GM18867 (cell line): ENCODE data around the gene KLF13.

Experiments
- ATAC-seq: cut with Tn5 transposase; IDR thresholded peaks from one replicate; pipeline ENCODE4 v1.9.1; 2021; ENCODE audit warnings: mild to moderate bottlenecking, moderate library complexity; ENCODE audit not compliant: unreplicated experiment

KLF13 gene

GRCh38 chr15:31314380-31314779 lies 12.3 kb upstream of the KLF13 start:
- no peak for ATAC-seq

DNA sequence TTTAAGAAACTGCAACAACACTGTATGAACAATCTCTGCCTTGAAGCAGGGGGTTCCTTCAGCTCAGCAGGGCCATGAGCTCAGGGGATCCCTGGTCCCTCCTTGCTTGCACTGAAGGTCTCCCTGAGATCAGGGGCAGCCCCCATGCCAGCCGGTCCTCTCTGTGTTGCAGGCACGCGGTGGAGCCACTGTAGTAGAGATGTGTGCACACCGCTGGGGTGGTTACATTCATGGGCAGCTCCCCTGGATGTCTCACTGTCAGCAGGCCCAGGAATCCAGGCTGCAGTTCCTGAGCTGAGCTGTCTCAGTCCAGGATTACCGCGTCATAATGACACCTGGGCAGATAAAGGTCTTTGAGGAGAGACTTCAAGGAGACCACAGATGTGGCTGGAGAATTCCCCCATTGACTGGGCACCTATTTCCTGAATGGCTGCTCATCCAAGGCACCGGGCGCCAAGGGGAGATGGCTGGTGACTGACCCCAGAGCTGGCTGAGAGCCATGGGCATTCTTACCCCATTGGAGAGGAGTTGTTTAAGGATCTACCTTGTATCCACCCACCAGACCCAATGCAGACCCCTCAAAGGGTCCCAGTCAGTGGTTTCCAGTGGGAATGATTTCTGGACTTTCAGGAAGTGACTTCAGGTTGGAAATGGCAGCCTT lies 10.4 kb upstream of the KLF13 start:
- no peak for ATAC-seq

GRCh38 chr15:31317017-31317416 lies 9.6 kb upstream of the KLF13 start:
- ATAC-seq, result no peak

DNA sequence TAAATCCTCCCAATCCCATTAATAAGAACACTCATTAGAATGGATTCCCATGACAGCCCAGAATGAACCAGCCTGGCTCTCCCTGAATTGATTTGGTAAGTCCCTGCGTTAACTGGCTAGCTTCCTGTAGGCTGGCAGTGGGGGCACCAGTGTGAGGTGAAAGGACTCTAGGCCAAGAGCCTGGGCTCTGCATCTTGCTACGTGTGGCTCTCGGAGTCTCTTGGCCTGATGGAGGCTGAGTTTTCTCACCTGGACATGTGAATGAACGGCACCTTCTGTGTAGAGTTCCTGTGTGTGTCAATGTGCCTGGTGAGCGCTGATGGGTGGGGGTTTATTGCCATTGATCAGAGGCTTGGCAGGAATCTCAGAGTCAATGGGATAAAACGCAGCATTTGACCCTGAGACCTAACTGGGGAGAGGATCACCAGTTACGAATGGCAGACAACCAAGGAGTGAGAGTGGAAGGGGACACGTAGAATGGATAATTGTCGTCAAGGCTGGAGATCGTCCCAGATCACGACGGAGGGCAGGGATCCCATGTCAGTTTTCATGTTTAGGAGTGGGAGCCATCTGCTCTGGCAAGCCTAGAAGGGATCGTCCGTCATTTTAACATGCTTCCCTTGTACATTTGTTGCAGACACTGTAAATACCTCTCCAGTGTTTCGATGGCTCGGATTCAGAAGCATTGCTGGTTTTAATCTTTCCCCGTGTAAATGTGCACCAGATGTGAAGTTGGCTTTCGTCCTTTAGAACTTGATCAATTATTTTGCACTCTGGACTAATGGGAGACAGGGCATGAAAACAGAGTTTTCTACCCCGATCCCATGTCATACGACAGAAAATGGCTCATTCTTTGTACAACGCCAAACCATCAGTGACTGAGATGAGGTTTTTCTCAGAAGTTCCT lies 9.0 kb upstream of the KLF13 start:
- ATAC-seq, result no peak

DNA sequence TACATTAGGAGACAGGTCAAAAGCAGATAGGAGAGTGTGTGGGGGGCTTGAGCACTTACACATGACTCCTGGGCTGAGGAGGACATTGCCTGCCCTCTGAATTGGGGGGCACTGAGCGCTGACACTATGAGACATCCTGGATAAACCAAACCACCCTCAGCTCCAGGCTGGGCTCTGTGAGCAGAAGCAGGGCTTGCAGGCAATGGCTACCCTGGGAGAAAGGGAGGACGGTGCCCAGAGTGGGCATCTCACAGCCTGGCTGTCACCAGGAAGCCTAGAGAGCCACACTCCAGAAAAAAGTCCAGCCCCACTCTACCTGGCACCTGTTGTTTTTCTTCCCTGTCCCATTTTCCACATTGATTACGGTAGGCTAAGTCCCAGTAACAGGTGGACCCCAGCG lies 8.2 kb upstream of the KLF13 start:
- no peak for ATAC-seq

DNA sequence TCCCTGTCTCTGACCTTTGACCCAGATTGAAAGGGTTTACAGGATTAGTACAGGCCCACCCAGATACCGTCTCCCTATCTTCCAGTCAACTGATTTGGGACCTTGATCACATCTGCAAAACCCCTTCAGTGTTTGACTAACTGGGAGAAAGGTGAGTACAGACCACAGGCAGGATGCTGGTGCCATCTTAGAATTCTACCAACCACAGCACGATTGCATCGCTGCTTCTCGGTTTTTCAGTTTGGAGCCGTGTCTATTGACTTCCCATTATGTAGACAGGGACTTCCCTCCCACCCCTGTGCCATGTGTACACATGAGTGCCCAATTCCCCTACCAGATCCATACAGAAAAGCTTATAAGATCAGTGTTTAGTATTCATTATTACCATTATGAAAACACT lies 6.6 kb upstream of the KLF13 start:
- no peak for ATAC-seq

DNA sequence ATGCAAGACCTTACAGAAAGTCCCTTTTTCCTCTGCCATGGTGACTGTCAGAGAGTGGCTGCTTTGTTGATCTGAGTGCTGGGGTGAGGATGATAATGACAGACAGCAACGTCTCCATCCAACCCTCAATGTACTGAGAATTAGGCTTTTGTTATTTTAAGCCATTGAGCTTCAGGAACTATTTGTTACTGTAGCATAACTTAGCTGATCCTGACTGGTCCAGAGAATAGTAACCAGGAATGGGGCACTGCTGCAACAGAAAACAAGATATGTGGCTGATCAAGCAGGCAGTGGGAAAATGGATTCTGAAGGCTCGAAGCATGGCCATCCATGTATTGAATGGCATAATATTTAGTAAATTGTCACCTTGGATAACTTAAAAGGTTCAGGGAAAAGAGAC lies 5.2 kb upstream of the KLF13 start:
- ATAC-seq, result no peak

- no peak for ATAC-seq
These were observed 4.1 kb upstream of the KLF13 start for GRCh38 chr15:31322504-31322903.

GRCh38 chr15:31323627-31324026 lies 3.0 kb upstream of the KLF13 start:
- no peak for ATAC-seq

GRCh38 chr15:31324186-31324585 lies 2.4 kb upstream of the KLF13 start:
- no peak for ATAC-seq

DNA sequence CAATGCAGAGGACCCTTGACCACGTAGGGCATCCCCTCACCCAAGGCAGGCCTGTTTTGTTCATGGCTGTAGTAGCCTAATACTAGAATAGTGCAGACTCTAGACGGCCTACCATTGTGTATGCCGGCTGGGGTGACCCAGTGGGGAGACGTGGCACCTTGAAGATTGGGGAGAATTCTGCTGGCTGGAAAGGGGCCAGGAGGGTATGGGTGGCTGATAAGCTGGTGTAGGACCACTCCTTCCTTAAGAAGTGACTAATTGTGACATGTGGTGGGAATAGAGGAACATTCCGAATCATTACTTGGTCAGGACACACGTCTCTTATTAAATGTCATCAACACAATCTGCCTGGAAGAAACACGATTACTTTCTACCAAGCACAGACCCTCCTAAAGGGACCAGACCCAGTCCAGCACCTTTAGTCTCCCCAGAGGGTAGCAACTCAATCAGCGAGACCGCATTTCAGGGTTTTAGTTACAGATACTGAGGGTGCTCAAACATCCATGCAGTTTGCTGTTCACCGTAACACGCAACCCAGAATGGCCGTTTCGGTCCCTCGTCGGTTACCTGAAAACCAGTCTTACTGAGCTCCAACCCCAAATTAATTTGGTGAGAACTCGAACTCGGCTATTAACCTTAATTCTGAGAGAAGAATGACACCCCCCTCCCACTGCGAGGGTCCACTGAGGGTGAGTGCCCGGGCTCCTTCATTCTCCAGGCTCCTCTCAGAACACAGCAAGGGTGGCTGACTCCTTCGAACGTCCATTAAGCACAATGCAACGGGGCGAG lies 1.6 kb upstream of the KLF13 start:
- ATAC-seq, result no peak

GRCh38 chr15:31325595-31326155 lies 960 bp upstream of the KLF13 start:
- ATAC-seq, result no peak

GRCh38 chr15:31326875-31327668 lies 437 bp downstream of the KLF13 start:
- ATAC-seq, result peak; percentile 20

DNA sequence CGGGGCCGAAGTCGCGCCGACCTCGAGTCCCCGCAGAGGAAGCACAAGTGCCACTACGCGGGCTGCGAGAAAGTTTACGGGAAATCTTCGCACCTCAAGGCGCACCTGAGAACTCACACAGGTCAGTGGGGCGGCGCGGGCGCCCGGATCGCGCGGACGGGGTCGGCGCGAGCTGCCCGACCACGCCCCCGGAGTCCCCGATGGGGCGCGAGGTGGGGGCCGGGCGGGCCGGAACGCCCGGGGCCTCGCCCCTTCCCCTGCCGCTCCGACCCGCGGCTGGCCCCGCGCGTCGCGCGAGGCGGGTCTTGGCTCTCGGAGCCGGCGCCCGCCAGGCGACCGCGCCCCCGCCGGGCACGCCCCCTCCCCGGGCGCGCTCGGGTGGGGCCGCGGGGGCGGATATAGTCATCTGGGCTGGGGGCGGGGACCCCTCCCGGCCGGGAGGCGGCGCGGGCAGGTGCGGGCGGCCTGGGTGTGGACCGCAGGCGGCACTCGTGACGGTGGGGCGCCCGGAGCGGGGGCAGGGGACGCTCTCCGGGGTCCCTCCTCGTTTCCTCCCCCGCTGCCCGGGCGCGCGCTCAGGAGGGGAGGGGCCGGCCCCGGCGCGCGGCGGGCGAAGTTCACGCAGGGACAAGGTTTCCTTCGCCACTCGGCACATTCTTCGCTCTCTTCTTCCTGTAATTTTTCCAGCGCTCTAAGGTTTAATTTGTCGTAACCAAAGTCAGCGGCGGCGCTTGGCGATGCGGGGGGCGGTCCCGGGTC lies 1.2 kb downstream of the KLF13 start:
- ATAC-seq, result peak; percentile 15

- no peak for ATAC-seq
These were observed 1.9 kb downstream of the KLF13 start for GRCh38 chr15:31328428-31328968.

GRCh38 chr15:31328969-31329639 lies 2.5 kb downstream of the KLF13 start:
- no peak for ATAC-seq

GRCh38 chr15:31329640-31330010 lies 3.0 kb downstream of the KLF13 start:
- ATAC-seq, result no peak

DNA sequence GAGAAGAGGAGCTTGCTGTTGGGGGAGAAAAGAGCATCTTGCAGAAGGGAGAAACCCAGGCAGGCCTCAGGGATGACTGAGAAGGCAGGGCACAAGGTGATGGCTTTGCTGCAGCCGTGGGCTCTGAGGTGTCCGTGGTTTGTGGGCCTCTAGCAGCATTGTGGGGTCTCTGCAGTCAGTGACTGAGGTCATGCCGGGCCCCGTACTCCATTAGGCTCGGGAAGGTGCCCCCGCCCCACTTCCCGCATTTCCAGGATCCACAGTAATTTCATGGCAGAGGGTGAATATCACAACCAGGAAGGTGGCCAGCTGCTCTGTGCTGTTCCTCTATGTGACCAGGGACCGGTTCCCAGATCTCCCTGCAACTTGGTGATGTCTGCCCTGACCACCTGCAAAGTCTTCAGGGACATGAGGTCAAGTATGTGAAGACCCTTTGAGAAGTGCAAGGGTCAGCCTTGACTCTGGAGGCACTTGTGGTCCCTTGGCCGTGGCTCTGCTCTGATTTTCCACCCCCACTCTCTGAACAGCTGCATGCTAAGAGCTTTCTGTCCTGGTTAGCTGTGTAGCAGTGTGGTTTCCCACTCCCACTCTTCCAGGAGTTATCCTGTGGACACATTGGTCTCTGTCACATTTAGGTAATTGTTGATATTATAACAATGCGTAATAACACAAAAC lies 3.6 kb downstream of the KLF13 start:
- no peak for ATAC-seq
